ENCODE data around the gene CCBE1.

The CCBE1 gene

DNA sequence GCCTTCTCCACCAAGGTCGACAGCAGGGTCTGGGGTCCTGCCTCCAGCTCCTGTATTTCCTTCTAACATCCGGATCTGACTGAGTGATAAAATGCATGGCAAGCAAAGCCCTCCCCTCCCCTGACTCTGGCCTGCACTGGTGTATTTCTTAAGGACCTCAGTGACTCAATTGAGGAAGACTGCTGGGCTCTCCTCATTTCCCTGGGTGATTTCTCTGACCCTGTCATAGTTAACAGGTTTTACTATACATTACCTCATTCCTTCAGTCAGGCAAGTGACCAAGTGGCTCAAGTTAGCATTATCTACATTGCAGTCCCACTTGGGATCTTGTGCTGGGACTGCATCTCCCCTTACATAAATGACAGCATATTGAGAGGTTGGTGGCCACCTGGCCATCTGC is 38.8 kb upstream of the CCBE1 start:
- no peak overlapping the region for H3K27ac ChIP-seq
- TF ChIP-seq, protein P1, sequence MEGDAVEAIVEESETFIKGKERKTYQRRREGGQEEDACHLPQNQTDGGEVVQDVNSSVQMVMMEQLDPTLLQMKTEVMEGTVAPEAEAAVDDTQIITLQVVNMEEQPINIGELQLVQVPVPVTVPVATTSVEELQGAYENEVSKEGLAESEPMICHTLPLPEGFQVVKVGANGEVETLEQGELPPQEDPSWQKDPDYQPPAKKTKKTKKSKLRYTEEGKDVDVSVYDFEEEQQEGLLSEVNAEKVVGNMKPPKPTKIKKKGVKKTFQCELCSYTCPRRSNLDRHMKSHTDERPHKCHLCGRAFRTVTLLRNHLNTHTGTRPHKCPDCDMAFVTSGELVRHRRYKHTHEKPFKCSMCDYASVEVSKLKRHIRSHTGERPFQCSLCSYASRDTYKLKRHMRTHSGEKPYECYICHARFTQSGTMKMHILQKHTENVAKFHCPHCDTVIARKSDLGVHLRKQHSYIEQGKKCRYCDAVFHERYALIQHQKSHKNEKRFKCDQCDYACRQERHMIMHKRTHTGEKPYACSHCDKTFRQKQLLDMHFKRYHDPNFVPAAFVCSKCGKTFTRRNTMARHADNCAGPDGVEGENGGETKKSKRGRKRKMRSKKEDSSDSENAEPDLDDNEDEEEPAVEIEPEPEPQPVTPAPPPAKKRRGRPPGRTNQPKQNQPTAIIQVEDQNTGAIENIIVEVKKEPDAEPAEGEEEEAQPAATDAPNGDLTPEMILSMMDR (conservative IDR thresholded peaks at IDR 0.05), result no peak

DNA sequence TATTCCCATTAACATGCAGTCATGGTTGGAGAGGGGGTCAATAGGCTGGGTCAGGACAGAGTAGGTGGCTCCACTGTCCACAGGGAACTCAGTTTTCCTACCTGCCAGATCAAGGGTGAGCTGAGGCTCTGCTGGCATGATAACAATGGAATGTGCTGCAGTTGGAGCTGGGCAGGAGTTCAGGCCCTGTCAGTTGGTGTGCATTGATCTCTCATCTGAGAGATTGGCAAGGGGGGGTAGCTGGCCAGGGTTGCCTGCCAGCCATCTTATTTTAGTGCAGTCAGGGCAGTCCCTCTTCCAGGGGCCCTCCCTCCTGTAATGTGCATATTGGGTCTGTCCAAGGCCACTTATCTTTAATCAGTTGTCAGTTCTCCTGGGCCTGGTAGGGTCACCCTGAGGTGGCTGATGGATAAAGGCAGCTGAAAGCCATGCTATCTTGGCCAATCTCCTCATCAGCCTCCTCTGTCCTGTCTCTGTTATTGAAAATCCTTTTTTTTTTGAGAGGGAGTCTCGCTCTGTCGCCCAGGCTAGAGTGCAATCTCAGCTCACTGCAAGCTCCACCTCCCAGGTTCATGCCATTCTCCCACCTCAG is 38.1 kb upstream of the CCBE1 start:
- H3K27ac ChIP-seq, result no peak overlapping the region
- TF ChIP-seq ZFX (IDR thresholded peaks at IDR 0.05), result no peak
- TF ChIP-seq, protein P1 (conservative IDR thresholded peaks at IDR 0.05), result no peak

DNA sequence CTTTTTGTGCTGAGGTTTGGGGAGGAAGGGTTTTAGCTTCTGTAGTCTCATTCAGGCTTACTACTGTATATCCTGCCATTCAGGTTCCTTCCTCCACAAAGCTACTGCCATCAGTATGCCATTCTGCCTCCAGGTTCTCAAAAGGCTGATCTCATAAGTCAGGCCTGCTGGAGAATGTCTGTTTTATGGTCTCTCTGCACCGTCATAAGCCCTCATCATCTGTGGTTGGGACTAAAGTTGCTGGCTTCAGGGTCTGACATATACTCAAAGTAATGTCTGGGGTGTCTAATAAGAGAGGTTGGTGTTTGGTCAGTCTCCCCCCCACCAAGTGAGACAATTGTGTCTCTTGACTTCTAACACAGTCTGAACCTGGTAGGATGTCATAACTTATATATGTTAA is 36.2 kb upstream of the CCBE1 start:
- no peak overlapping the region; the same call in 1 of the 2 replicates for H3K27ac ChIP-seq
- TF ChIP-seq ZFX (IDR thresholded peaks at IDR 0.05), result no peak
- TF ChIP-seq, protein P1 (conservative IDR thresholded peaks at IDR 0.05), result no peak

DNA sequence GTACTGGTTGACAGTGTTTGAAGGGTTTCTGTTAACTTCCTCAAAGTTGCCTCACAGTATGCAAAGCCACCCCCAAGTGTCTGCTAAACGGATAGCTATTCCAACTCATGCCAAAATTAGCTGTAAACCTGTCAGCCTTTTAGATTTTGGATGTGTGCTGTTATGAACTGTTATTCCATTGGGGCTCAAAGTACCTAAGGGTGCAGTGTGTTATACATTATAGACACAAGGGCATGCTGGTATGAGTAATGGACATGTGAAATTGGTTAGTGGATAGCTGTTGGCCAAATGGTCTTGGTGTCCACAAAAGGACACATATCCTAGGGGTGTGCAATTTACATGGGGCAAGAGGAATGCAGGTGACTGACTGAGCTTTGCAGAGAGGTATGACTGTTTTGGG is 33.7 kb upstream of the CCBE1 start:
- H3K27ac ChIP-seq, result no peak overlapping the region

DNA sequence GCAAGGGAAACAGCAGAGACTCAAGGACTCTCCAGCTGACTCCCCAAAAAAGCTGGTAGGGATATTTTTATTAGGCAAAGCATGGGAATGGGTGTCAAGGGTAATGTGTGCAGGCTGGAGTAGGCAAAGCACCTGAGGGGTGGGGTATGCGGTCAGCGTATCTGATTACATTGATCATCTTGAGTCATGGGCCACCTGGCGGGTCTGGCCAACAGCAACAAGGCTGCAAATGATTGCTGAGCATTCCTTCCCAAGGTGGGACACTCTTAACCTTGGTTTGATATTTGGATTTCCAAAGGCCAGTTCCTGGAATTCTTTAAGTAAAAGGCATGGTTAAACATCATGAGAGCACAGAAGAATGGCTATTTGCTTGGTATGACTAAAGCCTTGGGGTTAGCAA is 32.6 kb upstream of the CCBE1 start:
- H3K27ac ChIP-seq, result no peak overlapping the region

More for the DNA sequence above, 33.7 kb upstream of the CCBE1 start:
- TF ChIP-seq, protein P1 (conservative IDR thresholded peaks at IDR 0.05), result no peak
- TF ChIP-seq ZFX (IDR thresholded peaks at IDR 0.05), result no peak

DNA sequence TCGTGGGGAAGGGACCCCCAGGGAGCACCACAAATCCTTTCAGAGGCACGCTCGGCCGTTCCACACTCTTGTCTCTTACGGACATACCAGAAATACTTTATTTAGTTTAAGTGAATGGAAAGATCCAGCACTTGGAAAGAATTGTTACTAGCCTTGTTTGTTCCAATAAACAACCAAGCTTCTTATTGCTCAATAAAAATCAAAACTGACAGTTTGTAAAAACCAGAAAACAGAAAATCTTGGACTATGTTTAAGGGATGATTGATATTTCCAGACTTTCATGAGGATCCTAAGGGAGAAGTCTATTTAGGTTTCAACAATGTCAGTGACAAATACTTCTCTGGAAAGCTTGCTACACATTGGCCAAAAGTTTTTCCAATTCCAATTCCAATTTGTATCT is 31.6 kb upstream of the CCBE1 start:
- H3K27ac ChIP-seq, result no peak overlapping the region
- TF ChIP-seq ZFX (IDR thresholded peaks at IDR 0.05), result no peak
- TF ChIP-seq, protein P1 (conservative IDR thresholded peaks at IDR 0.05), result no peak

More for the DNA sequence above, 32.6 kb upstream of the CCBE1 start:
- TF ChIP-seq ZFX (IDR thresholded peaks at IDR 0.05), result no peak
- TF ChIP-seq, protein P1 (conservative IDR thresholded peaks at IDR 0.05), result no peak

DNA sequence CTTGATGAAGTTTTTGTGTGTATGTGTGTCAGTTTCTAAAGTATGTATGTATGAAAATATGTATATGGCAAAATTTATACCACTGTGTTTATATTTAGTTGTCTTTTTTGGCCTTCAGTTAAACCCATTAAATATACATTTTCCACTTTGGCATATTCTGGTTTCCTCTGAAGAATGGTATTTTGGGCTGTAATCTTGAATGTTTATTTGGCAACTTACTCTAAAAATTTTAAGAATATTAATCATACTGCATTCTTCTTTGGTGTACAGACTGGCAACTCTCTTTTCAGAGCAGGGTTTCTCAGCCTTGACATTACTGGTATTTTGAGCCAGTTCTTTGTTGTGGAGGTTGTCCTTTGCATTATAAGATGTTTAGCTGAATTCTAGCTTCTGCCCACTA is 27.9 kb upstream of the CCBE1 start:
- H3K27ac ChIP-seq, result no peak overlapping the region
- TF ChIP-seq ZFX (IDR thresholded peaks at IDR 0.05), result no peak
- TF ChIP-seq, protein P1 (conservative IDR thresholded peaks at IDR 0.05), result no peak

All from C4-2B (cell line).